Smooth muscle cell (in vitro differentiated cells): ENCODE data around the gene MAD1L1. TPM values are rescaled to one million over a fixed set of nuclear protein-coding genes. Genes with fewer than 3 reads are reported as not detected.

Experiments
- DNase-seq: peaks from one replicate; lab custom pipeline; 2025; ENCODE audit not compliant: unreplicated experiment; lab: John Stamatoyannopoulos, UW
- H2AFZ ChIP-seq: fragments of 200-600 bp; sonication (generic); 2 replicates; pipeline ENCODE4 v1.6.0; 2016; ENCODE audit warnings: antibody characterized with exemption, low read depth, mild to moderate bottlenecking
- H3F3A ChIP-seq: fragments of 200-600 bp; sonication (generic); 2 replicates; pipeline ENCODE4 v1.6.0; 2017; ENCODE audit warnings: antibody characterized with exemption, low read depth
- H3K27ac ChIP-seq: fragments of 200-600 bp; sonication (generic); 2 replicates; pipeline ENCODE4 v1.5.1; 2016; ENCODE audit warnings: low read depth, mild to moderate bottlenecking
- H3K27me3 ChIP-seq: fragments of 200-600 bp; sonication (generic); 2 replicates; pipeline ENCODE4 v1.6.1; 2016; ENCODE audit warnings: low read depth, mild to moderate bottlenecking
- H3K36me3 ChIP-seq: fragments of 200-600 bp; sonication (generic); 2 replicates; pipeline ENCODE4 v1.5.1; 2016; ENCODE audit warnings: low read depth
- H3K4me1 ChIP-seq: fragments of 200-600 bp; sonication (generic); 2 replicates; pipeline ENCODE4 v1.5.1; 2016; ENCODE audit warnings: low read depth
- H3K4me2 ChIP-seq: fragments of 200-600 bp; sonication (generic); 2 replicates; pipeline ENCODE4 v1.6.0; 2016; ENCODE audit warnings: mild to moderate bottlenecking
- H3K4me3 ChIP-seq: fragments of 200-600 bp; sonication (generic); 2 replicates; pipeline ENCODE4 v1.5.1; 2016; ENCODE audit warnings: mild to moderate bottlenecking
- H3K79me2 ChIP-seq: fragments of 200-600 bp; sonication (generic); 2 replicates; pipeline ENCODE4 v1.6.0; 2016; ENCODE audit warnings: low read depth, mild to moderate bottlenecking
- H3K9ac ChIP-seq: fragments of 200-600 bp; sonication (generic); 2 replicates; pipeline ENCODE4 v1.6.0; 2016; ENCODE audit warnings: low read depth
- H3K9me3 ChIP-seq: fragments of 200-600 bp; sonication (generic); replicated peaks from 2 replicates; pipeline ENCODE4 v1.5.1; 2016; ENCODE audit warnings: low read depth
- H4K20me1 ChIP-seq: fragments of 200-600 bp; sonication (generic); 2 replicates; pipeline ENCODE4 v1.6.0; 2016; ENCODE audit warnings: low read depth
- WGBS: methylation state at CpG from one replicate; pipeline ENCODE4 v1.1.7; 2016; ENCODE audit warnings: low lambda C conversion rate; 5-methylcytosine and 5-hydroxymethylcytosine counted together
- polyA plus RNA-seq: library from polyadenylated mRNA; unstranded; fragments of >200 nt; fragmentation: Nextera tagmentation; extraction: Ambion mirVana; gene quantifications from 2 replicates; pipeline ENCODE4 v1.2.1, GENCODE V29; 2016
- total RNA-seq: library from RNA; depleted of rRNA; stranded (reverse); fragments of >200 nt; gene quantifications from 2 replicates; pipeline ENCODE4 v1.2.3, GENCODE V29; 2014
- TF ChIP-seq, protein P1 (sequence below): fragments of 200-600 bp; sonication (generic); IDR thresholded peaks from 2 replicates; pipeline ENCODE4 v1.5.1; 2017; ENCODE audit warnings: borderline replicate concordance, mild to moderate bottlenecking, antibody characterized with exemption; ENCODE audit not compliant: insufficient read depth, poor library complexity, severe bottlenecking

The MAD1L1 gene
- total and polyA plus RNA-seq, 2 experiments from 2014 or later = 33.4 to 60.7 TPM

DNA sequence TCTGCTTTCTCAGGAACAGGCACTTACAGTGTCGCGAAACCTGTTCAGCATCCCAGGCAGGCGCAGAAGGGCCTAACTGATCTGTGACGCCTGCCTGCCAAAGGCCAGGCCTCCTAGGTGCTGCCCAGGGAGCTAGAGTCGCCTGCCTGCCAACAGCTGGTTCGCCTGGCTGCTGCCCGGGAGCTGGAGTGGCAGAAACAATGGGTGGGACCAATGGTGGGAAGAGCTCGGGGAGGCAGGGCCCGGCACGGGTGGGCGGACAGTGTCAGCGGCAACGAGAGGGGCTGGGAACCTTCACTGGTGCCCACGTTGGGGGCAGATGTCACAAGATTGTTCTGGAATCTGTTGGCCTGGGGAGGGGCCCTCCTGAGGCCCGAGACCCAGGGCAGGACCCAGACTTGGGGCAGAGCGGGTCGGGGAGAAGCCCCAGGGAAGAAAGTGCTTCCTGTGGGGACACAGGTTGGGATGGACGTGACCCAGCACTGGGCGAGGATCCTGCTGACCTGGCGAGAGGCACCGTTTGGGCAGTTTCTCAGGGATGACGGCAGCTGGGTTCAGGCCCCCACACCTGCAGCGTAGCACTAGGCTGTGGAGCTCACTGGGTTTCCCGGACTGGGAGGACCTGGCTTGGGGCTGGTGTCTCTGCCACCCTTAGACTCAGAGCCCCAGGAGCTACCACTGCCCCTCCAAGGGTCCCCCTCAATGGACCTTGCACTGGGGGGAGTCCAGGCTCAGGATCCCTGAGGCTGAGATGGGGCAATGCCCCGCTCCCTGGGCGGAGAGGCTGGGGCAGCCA, 380.8 kb downstream of the MAD1L1 start:
- TF ChIP-seq, protein P1, sequence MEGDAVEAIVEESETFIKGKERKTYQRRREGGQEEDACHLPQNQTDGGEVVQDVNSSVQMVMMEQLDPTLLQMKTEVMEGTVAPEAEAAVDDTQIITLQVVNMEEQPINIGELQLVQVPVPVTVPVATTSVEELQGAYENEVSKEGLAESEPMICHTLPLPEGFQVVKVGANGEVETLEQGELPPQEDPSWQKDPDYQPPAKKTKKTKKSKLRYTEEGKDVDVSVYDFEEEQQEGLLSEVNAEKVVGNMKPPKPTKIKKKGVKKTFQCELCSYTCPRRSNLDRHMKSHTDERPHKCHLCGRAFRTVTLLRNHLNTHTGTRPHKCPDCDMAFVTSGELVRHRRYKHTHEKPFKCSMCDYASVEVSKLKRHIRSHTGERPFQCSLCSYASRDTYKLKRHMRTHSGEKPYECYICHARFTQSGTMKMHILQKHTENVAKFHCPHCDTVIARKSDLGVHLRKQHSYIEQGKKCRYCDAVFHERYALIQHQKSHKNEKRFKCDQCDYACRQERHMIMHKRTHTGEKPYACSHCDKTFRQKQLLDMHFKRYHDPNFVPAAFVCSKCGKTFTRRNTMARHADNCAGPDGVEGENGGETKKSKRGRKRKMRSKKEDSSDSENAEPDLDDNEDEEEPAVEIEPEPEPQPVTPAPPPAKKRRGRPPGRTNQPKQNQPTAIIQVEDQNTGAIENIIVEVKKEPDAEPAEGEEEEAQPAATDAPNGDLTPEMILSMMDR = no peak
- no peaks in the 10 kb centered on the region for H3F3A ChIP-seq
- H3K36me3 ChIP-seq = no peaks in the 10 kb centered on the region
- H3K79me2 ChIP-seq = no peaks in the 10 kb centered on the region
- H3K4me2 ChIP-seq = no peak overlapping the region
- H3K27ac ChIP-seq = no peak overlapping the region
- H3K9ac ChIP-seq = no peak overlapping the region
- no peak overlapping the region for H3K4me3 ChIP-seq
- H3K9me3 ChIP-seq = no peaks in the 10 kb centered on the region
- H4K20me1 ChIP-seq = no peaks in the 10 kb centered on the region
- H2AFZ ChIP-seq = no peak overlapping the region
- DNase-seq = no peak
- WGBS = 91% methylated on average over 26 of the region's 26 CpGs
- H3K27me3 ChIP-seq = no peaks in the 10 kb centered on the region
- no peaks in the 10 kb centered on the region for H3K4me1 ChIP-seq

DNA sequence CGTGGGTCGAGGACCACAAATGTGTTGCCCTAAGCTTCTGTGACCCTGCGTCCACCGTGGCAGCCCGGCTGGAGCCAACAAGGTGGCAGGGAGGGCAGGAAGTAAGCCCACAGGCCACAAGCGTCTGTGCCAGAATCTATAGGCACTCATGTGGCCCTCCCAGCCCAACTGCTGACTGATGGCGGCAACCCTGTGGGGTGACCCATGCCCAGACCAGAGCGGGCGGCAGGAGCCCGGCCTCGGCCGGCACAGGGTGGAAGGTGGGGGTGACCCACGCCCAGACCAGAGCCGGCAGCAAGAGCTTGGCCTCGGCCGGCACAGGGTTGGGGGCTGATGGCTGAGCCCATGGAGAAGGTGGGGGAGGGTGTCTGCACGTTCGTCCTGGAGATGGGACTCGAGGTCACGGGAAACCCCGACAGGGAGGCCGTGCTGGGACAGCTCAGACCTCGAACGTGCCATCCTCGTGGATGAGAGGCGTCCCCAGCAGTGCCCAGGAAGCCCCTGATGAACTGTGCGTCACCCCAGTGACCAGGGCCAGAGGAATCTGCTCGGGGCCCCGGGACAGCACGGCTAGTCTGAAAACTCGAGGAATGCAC, 381.7 kb downstream of the MAD1L1 start:
- DNase-seq = no peak
- H3K4me2 ChIP-seq = no peak overlapping the region
- no peaks in the 10 kb centered on the region for H3K79me2 ChIP-seq
- H3K27ac ChIP-seq = no peak overlapping the region
- TF ChIP-seq, protein P1 = no peak
- H3K36me3 ChIP-seq = no peaks in the 10 kb centered on the region
- WGBS = 90% methylated on average over 31 of the region's 31 CpGs
- H3F3A ChIP-seq = no peaks in the 10 kb centered on the region
- H3K4me3 ChIP-seq = no peak overlapping the region
- no peaks in the 10 kb centered on the region for H3K27me3 ChIP-seq
- H3K9me3 ChIP-seq = no peaks in the 10 kb centered on the region
- no peaks in the 10 kb centered on the region for H3K4me1 ChIP-seq
- no peak overlapping the region for H2AFZ ChIP-seq
- H3K9ac ChIP-seq = no peak overlapping the region
- no peaks in the 10 kb centered on the region for H4K20me1 ChIP-seq

GRCh38 chr7:1850111-1850975, 382.4 kb downstream of the MAD1L1 start:
- Histone ChIP-seq H3K9me3 (no peaks in the 10 kb centered on the region), H3K27ac (no peak overlapping the region), H3K4me3 (no peak overlapping the region), H3K36me3 (no peaks in the 10 kb centered on the region), H3K27me3 (no peaks in the 10 kb centered on the region), H4K20me1 (no peaks in the 10 kb centered on the region), H3K4me1 (no peaks in the 10 kb centered on the region), H3F3A (no peaks in the 10 kb centered on the region), H3K9ac (no peak overlapping the region), H3K4me2 (no peak overlapping the region), H3K79me2 (no peaks in the 10 kb centered on the region), H2AFZ (no peak overlapping the region)
- DNase-seq = no peak
- TF ChIP-seq, protein P1 = no peak
- 95% methylated on average over 30 of the region's 33 CpGs for WGBS
